ENCODE results near the gene MSI2.
"Not testable (repeated sequence)": the region's sequence is repeated elsewhere in the genome, so short reads cannot be mapped to it uniquely, and the experiment has no call there.

Gene MSI2

DNA sequence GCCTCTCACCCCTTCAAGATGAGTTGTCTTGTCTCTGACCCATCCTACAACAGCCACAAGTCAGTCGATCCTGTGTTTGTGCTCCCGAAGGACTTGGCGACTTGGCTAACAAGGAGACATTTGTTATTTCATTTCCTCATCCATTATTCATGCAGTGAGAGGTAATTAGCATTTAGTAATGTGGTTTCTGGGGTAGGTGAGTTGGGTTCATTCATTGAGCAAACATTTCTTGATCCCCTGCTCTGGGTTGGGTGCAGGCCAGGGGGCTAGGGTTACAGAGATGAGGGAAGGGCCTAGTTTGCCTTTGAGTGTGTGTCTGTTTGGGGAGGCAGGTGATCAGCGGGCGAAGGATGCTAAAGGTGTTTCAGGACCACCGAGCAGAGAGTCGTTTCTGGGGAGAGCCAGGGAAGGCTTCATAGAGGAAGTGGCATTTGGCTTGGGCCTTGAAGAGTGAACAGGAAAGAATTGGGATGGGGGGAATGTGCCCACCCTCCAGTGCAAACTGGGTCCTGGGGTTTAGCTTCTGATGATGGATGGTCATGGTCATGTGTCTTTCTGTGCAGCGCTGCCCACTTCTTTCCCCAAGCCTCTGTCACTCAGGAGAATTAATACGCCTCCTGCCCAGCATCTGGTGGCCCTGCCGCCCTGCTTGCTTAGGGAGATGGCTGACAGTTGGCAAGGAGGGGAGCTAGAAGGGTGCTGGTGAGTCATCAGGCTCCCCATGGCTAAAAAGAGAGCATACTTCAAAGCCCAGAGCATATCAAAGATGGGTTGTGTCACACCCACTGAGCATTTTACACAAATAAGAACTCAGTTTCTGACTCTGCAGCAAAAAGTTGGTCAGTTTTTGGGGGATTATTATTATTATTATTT lies 38.5 kb downstream of the MSI2 start:
- no peaks in the 10 kb centered on the region for H3K27me3 ChIP-seq (ENCODE audit: low read depth, low read length)
- H3K4me3 ChIP-seq (ENCODE audit: low read depth in 1 of 2, low read length in 2 of 2): no peak overlapping the region
- H3K4me1 ChIP-seq (ENCODE audit: control insufficient read depth in 1 of 2, insufficient read depth in 2 of 2, low read length in 2 of 2): no peaks in the 10 kb centered on the region
- H3K36me3 ChIP-seq (ENCODE audit: control insufficient read depth in 1 of 2, insufficient read depth in 2 of 2, low read length in 2 of 2): peaks cover 0 to 11% of the 10 kb centered on the region in 2 donors
- H3K9me3 ChIP-seq (ENCODE audit: control insufficient read depth in 1 of 2, low read length in 2 of 2): peaks cover 0 to 5% of the 10 kb centered on the region in 2 donors
- H3K27ac ChIP-seq (ENCODE audit: low read length): no peak overlapping the region

DNA sequence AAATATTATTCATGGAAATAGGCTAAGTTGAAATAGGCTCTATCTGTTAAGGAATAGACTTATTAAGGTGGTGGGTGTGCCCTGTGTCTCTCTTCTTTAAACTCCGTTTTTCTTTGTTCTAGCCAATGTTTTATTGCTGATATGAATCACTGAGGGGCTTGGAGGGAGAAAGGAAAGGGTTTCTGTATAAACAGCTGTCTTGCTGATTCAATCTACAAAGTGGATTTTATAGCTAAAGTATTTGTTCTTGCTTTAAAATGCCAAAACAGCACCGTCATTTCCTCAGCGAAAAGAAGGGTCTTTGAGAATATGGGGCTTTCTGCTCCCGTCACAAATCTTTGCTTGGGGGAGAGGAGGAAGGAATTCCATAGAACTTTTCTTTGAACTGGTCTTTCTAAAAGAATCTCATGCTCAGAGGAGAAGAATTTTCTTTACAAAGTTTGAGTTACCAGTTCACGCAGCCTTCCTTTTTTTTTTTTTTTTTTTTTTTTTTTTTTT lies 39.3 kb downstream of the MSI2 start:
- peaks cover 0 to 5% of the 10 kb centered on the region in 2 donors for H3K9me3 ChIP-seq (ENCODE audit: control insufficient read depth in 1 of 2, low read length in 2 of 2)
- no peaks in the 10 kb centered on the region for H3K27me3 ChIP-seq (ENCODE audit: low read depth, low read length)
- no peak overlapping the region for H3K4me3 ChIP-seq (ENCODE audit: low read depth in 1 of 2, low read length in 2 of 2)
- H3K27ac ChIP-seq (ENCODE audit: low read length): no peak overlapping the region
- no peaks in the 10 kb centered on the region for H3K4me1 ChIP-seq (ENCODE audit: control insufficient read depth in 1 of 2, insufficient read depth in 2 of 2, low read length in 2 of 2)
- H3K36me3 ChIP-seq (ENCODE audit: control insufficient read depth in 1 of 2, insufficient read depth in 2 of 2, low read length in 2 of 2): peaks cover 0 to 11% of the 10 kb centered on the region in 2 donors

DNA sequence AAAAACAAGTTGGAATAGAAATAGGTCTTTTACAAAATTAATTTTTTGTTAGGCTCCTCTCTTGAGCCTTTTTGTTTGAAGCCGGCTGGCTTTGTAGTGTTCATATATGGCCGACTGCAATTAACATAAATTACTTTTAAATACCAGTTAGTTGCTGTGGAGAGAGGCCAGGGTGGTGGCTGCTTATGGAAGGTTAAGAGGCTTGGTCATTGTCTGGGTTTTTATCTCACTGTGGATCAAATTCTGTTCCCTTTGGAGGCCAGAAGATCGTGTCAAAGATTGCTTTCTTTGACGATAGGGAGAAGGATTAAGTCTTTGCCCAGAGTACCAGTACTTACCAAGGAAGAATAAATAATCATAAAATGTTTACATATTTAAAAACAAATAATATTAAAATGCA lies 39.9 kb downstream of the MSI2 start:
- Histone ChIP-seq H3K27me3 (ENCODE audit: low read depth, low read length) (no peaks in the 10 kb centered on the region), H3K27ac (ENCODE audit: low read length) (no peak overlapping the region)

DNA sequence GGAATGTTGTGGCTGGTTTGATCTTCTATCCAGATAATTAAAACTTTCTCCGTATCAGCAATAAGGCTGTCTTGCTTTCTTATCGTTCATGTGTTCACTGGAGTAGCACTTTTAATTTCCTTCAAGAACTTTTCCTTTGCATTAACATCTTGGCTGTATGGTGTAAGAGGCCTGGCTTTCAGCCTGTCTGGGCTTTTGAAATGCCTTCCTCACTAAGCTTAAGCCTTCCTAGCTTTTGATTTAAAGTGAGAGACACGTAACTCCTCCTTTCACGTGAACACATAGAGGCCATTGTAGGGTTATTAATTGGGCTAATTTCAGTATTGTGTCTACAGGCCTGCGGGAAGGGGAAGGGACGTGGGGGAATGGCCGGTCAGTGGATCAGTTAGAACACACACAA lies 42.9 kb downstream of the MSI2 start:
- Histone ChIP-seq H3K9me3 (ENCODE audit: control insufficient read depth in 1 of 2, low read length in 2 of 2) (peaks cover 0 to 5% of the 10 kb centered on the region in 2 donors), H3K36me3 (ENCODE audit: control insufficient read depth in 1 of 2, insufficient read depth in 2 of 2, low read length in 2 of 2) (peaks cover 0 to 11% of the 10 kb centered on the region in 2 donors), H3K4me1 (ENCODE audit: control insufficient read depth in 1 of 2, insufficient read depth in 2 of 2, low read length in 2 of 2) (no peaks in the 10 kb centered on the region), H3K27me3 (ENCODE audit: low read depth, low read length) (no peaks in the 10 kb centered on the region), H3K27ac (ENCODE audit: low read length) (no peak overlapping the region), H3K4me3 (ENCODE audit: low read depth in 1 of 2, low read length in 2 of 2) (no peak overlapping the region)

More for the DNA sequence above, 39.9 kb downstream of the MSI2 start:
- H3K9me3 ChIP-seq (ENCODE audit: control insufficient read depth in 1 of 2, low read length in 2 of 2): peaks cover 0 to 5% of the 10 kb centered on the region in 2 donors
- H3K4me1 ChIP-seq (ENCODE audit: control insufficient read depth in 1 of 2, insufficient read depth in 2 of 2, low read length in 2 of 2): no peaks in the 10 kb centered on the region
- H3K4me3 ChIP-seq (ENCODE audit: low read depth in 1 of 2, low read length in 2 of 2): no peak overlapping the region
- peaks cover 0 to 11% of the 10 kb centered on the region in 2 donors for H3K36me3 ChIP-seq (ENCODE audit: control insufficient read depth in 1 of 2, insufficient read depth in 2 of 2, low read length in 2 of 2)

DNA sequence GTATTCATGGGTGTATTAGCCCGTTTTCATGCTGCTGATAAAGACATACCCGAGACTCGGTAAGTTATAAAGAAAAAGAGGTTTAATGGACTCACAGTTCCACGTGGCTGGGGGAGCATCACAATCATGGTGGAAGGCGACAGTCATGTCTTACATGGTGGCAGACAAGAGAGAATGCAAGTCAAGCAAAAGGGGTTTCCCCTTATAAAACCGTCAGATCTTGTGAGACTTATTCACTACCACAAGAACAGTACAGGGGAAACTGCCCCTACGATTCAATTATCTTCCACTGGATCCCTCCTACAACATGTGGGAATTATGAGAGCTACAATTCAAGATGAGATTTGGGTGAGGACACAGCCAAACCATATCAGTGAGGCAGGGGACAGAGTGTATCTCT lies 44.3 kb downstream of the MSI2 start:
- H3K4me3 ChIP-seq (ENCODE audit: low read depth in 1 of 2, low read length in 2 of 2); H3K27ac ChIP-seq (ENCODE audit: low read length); H3K9me3 ChIP-seq (ENCODE audit: control insufficient read depth in 1 of 2, low read length in 2 of 2); H3K27me3 ChIP-seq (ENCODE audit: low read depth, low read length); H3K4me1 ChIP-seq (ENCODE audit: control insufficient read depth in 1 of 2, insufficient read depth in 2 of 2, low read length in 2 of 2): not testable (repeated sequence)
- peaks cover 0 to 11% of the 10 kb centered on the region in 2 donors for H3K36me3 ChIP-seq (ENCODE audit: control insufficient read depth in 1 of 2, insufficient read depth in 2 of 2, low read length in 2 of 2)

DNA sequence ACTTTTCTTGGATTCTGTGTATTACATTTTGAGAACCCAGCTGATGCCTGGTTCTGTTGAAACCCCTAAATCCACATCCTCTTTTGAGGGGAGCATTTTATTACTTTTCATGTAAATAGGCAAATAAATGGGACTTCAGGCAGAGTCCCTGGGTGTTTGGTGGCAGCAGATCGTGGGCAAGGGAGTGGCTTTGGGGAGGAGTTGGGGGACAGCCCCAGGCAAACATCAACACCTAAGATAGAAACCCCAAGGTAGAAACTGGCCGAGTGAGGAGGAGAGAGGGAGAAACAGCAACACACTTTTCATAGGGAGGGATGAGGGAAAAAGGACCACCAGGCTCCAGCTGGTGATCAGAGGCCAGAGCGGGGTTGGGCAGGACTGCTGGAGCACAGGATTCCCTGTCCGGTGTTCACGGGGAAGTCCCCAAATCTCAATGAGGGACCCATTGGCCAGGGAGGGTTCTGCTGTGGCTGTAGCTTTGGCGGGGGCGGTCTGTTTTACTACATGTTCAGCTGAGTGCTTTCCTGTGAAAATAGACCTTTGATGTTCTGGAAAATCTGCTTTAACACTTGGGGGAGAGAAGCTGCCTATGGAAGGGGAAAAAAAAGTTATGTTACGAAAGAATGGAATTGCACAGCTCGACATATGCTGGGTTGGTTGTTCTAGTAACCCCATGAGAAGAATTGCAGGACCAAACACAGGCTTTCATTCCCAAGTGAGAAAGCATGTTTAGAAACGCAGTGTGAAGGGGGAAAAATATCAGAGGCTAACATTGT lies 46.6 kb downstream of the MSI2 start:
- Histone ChIP-seq H3K36me3 (ENCODE audit: control insufficient read depth in 1 of 2, insufficient read depth in 2 of 2, low read length in 2 of 2) (peaks cover 0 to 7% of the 10 kb centered on the region in 2 donors), H3K27ac (ENCODE audit: low read length) (no peak overlapping the region), H3K4me1 (ENCODE audit: control insufficient read depth in 1 of 2, insufficient read depth in 2 of 2, low read length in 2 of 2) (no peaks in the 10 kb centered on the region), H3K9me3 (ENCODE audit: control insufficient read depth in 1 of 2, low read length in 2 of 2) (peaks cover 0 to 3% of the 10 kb centered on the region in 2 donors), H3K4me3 (ENCODE audit: low read depth in 1 of 2, low read length in 2 of 2) (no peak overlapping the region), H3K27me3 (ENCODE audit: low read depth, low read length) (no peaks in the 10 kb centered on the region)

DNA sequence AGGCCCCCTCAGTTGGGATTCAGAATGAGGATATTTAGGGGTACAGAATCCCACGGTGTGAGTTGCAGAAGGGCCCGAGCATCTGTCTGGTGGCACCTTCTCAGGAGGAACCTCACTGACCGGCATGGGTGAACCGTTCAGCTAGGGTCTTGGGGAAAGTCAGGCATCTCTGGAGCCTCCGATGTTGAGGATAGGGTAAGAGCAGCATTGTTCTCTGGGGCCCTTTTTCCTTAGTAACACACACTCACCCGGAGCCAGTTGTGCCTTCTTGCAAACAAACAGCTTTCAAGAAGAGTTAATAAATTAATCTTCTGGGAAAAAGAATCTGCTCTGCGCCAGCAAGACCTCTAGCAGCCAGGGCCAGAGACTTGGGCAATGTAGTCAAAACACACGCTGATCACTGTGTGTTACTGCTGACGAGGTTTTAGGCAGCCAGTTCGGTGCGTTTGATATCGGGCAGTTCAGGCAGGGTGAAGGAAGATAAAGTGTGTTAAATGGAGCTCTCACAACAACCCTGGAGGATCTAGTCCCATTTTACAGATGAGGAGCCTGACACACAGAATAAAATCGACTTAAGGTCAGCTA lies 48.9 kb downstream of the MSI2 start:
- Histone ChIP-seq H3K27ac (ENCODE audit: low read length) (no peak overlapping the region), H3K4me1 (ENCODE audit: control insufficient read depth in 1 of 2, insufficient read depth in 2 of 2, low read length in 2 of 2) (no peaks in the 10 kb centered on the region), H3K36me3 (ENCODE audit: control insufficient read depth in 1 of 2, insufficient read depth in 2 of 2, low read length in 2 of 2) (no peaks in the 10 kb centered on the region), H3K4me3 (ENCODE audit: low read depth in 1 of 2, low read length in 2 of 2) (no peak overlapping the region), H3K27me3 (ENCODE audit: low read depth, low read length) (no peaks in the 10 kb centered on the region), H3K9me3 (ENCODE audit: control insufficient read depth in 1 of 2, low read length in 2 of 2) (no peaks in the 10 kb centered on the region)

DNA sequence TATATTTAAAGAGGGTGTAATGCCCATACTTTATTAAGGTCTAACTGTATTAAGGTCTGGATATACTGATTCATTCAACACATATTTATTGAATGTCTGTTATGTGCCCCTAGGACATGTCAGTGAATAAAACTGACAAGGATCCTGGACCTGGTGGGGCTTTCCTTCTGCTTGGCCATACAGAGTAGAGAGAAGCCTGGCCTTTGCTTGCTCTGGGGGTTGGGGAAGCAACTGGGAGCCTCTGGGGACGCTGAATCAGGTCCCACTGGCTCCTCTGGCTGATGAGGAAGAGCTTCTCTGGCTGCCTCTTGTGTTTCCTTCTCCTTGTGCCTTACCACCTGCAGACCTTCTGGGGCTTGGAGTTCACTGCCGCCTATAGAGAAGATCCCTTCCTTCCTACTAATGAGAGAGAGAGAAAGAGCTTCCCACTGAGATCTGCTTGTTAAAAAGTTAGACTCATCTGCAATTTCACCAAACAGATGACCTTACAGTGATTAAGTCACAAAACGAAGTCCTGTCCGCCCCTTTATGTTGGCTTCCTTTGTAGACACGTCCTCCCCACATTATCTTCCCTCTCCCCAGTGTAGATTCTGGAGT lies 49.7 kb downstream of the MSI2 start:
- Histone ChIP-seq H3K27me3 (ENCODE audit: low read depth, low read length) (no peaks in the 10 kb centered on the region), H3K36me3 (ENCODE audit: control insufficient read depth in 1 of 2, insufficient read depth in 2 of 2, low read length in 2 of 2) (no peaks in the 10 kb centered on the region), H3K4me3 (ENCODE audit: low read depth in 1 of 2, low read length in 2 of 2) (no peak overlapping the region), H3K9me3 (ENCODE audit: control insufficient read depth in 1 of 2, low read length in 2 of 2) (no peaks in the 10 kb centered on the region), H3K27ac (ENCODE audit: low read length) (no peak overlapping the region), H3K4me1 (ENCODE audit: control insufficient read depth in 1 of 2, insufficient read depth in 2 of 2, low read length in 2 of 2) (no peaks in the 10 kb centered on the region)

DNA sequence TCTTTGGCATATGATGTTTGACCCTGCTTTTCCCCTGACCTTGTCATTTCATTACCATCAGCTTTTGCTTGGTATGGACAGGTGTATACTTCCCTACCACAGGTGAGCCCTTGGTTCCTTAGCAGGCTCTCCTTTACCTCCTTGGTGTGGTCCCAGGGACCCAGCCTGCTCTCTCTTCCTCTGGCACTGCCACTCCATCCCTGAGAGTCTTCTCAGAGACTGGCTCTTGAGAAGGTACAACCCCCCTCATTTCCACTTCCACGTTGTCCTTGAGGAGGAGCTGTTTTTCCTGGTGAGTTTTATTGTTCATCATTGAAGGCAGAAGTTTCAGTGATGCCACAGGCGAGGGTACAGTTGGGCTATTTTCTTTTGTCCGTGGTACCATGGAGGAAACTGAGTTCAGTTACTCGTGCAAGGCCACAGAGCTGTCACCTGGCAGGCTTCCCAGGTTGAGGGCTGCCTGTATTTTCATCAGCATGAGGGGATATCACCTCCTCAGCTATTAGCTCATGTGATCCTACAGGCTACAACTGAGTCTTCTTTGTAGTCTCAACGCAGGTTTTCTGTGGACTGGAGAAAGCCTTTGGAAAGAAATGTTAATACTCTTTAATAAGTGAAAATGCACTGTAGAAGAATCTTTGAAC lies 52.3 kb downstream of the MSI2 start:
- no peaks in the 10 kb centered on the region for H3K36me3 ChIP-seq (ENCODE audit: control insufficient read depth in 1 of 2, insufficient read depth in 2 of 2, low read length in 2 of 2)
- no peaks in the 10 kb centered on the region for H3K9me3 ChIP-seq (ENCODE audit: control insufficient read depth in 1 of 2, low read length in 2 of 2)
- no peak overlapping the region for H3K27ac ChIP-seq (ENCODE audit: low read length)
- no peaks in the 10 kb centered on the region for H3K4me1 ChIP-seq (ENCODE audit: control insufficient read depth in 1 of 2, insufficient read depth in 2 of 2, low read length in 2 of 2)
- no peak overlapping the region for H3K4me3 ChIP-seq (ENCODE audit: low read depth in 1 of 2, low read length in 2 of 2)
- H3K27me3 ChIP-seq (ENCODE audit: low read depth, low read length): no peaks in the 10 kb centered on the region

DNA sequence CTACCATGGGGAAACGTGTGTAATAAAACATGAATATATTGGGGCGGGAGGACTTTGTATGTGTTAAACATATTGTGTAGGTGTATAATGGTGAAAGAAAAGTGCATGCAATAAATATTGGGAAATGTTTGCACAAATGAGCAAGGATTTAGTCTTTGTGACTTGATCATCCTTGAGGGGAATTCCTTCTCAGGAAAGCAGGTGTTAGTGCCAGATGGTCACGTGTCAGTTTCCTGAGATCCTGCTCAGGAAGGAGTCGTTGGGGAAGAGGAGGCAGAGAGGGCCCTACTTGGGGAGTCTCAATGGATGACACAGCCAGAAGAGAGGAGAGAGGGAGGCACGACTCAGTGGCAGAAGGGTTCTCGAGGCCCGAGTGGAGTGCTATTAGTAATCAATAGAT lies 53.2 kb downstream of the MSI2 start:
- no peak overlapping the region for H3K4me3 ChIP-seq (ENCODE audit: low read depth in 1 of 2, low read length in 2 of 2)
- no peaks in the 10 kb centered on the region for H3K9me3 ChIP-seq (ENCODE audit: control insufficient read depth in 1 of 2, low read length in 2 of 2)
- no peaks in the 10 kb centered on the region for H3K36me3 ChIP-seq (ENCODE audit: control insufficient read depth in 1 of 2, insufficient read depth in 2 of 2, low read length in 2 of 2)
- H3K4me1 ChIP-seq (ENCODE audit: control insufficient read depth in 1 of 2, insufficient read depth in 2 of 2, low read length in 2 of 2): no peaks in the 10 kb centered on the region
- H3K27ac ChIP-seq (ENCODE audit: low read length): no peak overlapping the region
- H3K27me3 ChIP-seq (ENCODE audit: low read depth, low read length): no peaks in the 10 kb centered on the region

Data from muscle layer of duodenum (tissue), 2 donors.